Activated effector memory CD4-positive, alpha-beta T cell treated with anti-CD3 and anti-CD28 coated beads, Interleukin-2, amount 50 U/mL, for 16 hours (primary cell): ENCODE measurements around the gene RPL39L.
"Not testable (repeated sequence)": the region's sequence is repeated elsewhere in the genome, so short reads cannot be mapped to it uniquely, and the experiment has no call there.

ENCODE experiments used
- DNase-seq: peaks from one replicate; pipeline ENCODE4 v3.0.0-alpha.2; 2020

The RPL39L gene

DNA sequence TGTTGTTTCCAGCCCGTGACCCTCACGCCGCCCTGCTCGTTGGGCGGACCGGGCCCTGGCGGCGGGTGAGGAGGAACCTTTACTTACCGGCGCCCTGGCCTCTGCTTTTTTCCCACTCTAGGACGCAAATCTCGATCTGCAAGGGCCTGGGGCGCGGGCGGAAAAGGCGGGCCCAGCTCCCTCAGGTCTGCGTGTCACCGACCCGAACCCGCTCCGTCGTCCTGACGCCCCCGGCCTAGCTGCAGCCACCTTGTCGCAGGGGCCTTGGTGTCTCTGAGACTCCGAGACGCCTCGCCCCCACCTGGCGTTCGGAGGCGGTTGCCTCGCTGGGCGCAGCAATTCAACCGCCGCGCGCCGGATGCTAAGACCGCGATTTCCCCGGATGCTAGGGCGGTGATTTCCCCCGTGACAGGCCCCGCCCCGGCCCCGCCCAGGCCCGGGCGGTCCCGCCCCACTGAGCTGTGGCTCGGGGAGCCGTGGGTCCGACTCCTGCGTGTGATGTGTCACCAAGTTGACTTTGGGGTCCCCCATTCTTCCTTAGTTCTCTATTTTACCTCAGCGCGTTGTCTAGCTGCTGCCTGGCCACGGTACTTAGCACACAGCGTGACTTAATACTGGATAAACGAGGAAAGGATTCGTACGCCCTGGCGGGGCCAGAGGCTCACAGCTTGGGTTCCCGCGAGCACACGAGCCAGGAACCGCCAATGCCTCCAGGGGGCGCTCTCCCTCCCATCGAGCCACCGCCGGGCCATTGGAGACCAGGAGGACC lies at the start of gene RPL39L:
RPL39L (minus strand) TSS at position 371 of the 769 bp plus-strand sequence. CDS start 18,196 bp downstream, outside the sequence.
- peak; percentile 97 for DNase-seq

DNA sequence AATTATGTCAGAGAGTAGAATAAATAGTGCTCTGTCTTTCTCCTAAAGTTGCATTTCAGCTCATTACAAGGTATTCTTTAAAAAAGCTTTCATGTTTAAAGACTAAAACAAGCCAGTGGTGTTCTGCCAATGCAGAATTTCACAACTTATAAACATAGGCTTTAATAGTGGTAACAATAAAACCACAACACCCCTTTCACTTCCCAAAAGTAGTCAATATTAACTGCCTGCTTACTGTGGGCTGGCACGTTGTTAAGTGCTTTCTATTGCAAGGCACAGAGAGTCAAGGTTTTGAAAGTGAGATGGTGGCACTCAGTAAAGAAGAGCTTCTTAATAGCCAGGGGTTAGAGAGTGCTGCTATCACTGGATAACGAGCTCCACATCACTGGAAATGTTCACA lies 49.6 kb upstream of the RPL39L start:
- no peak for DNase-seq

DNA sequence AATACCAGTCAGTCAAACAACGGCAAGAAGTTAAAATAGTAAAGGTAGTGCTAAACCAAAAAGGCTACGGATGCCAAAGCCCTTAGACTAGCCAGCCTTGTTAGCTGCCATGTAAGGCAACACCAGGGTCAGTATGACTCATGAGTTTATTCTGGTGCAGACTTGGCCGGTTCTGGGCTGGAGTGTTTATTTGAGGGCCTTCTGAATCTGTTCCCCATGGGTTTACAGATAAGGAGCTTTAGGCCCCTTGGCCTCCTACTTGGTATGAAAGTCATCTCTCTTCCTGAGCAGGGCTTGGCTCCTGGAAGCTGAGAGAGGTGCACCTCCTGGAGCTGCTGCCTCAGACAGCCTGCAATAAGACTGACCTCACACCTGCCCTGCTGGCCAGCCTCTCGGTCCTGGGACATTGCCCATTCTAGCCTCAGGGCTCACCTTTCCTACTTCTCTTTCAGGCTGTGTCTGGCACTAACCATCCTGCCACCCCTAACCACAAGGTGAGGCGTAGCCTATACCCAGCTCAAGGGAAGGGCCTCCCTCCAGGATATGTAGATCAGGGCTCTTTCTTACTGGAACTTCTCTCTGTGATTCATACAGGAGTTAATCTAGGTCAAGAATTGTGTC lies 47.6 kb upstream of the RPL39L start:
- DNase-seq: no peak

- no peak for DNase-seq
Observed at GRCh38 chr3:187186375-187186774, 47.1 kb upstream of the RPL39L start.

DNA sequence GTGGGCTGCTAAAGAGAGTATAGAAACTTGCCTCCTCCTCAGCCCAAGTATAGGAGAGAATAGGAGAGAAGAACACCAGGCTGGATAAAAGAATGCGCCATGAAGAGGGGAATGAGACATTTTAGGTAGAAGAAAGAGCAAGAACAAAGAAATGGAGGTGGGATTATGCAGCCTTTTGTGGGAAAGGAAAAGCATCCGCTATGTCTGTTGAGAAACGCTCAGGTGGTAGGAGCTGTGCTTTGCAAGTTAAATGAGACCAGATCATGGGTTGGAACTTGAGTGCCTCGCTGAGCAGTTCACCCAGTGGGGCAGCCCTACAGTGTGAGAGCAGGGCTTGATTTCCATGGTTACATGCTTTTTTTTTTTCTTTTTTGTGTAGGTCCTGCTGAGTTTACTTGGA lies 46.5 kb upstream of the RPL39L start:
- DNase-seq: no peak

GRCh38 chr3:187183903-187184302 lies 44.6 kb upstream of the RPL39L start:
- no peak for DNase-seq

GRCh38 chr3:187183210-187183862 lies 44.0 kb upstream of the RPL39L start:
- no peak for DNase-seq

GRCh38 chr3:187181454-187182170 lies 42.3 kb upstream of the RPL39L start:
- DNase-seq: no peak

DNA sequence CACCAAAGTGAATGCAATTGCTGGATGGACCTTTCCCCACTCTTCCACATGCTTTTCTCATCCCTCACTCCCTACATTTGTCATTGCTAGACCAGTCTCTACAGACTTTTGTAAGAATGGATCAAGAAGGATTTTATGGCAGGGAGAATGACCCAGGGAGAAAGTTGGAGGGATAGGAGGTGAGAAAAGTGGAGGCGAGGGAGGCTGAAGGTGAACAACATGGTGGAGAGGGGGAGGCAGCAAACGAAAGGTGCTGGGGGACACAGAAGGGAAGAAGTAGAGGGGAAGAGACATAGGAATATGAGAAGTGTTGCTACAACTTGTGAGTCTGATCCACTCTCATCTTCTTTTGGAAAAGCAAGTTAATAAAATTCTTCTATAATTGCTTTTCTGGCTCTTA lies 33.6 kb upstream of the RPL39L start:
- no peak for DNase-seq

DNA sequence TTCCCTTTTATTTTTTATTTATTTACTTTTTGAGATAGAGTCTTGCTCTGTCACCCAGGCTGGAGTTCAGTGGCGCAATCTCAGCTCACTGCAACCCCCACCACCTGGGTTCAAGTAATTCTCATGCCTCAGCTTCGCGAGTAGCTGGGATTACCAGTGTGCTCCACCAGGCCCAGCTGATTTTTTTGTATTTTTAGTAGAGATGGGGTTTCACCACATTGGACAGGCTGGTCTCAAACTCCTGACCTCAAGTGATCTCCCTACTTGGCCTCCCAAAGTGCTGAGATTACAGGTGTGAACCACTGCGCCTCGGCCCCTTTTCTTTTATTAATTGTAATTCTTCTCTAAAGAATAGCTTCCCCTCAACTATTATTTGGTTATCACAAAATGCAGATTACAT lies 31.6 kb upstream of the RPL39L start:
- DNase-seq: not testable (repeated sequence)

DNA sequence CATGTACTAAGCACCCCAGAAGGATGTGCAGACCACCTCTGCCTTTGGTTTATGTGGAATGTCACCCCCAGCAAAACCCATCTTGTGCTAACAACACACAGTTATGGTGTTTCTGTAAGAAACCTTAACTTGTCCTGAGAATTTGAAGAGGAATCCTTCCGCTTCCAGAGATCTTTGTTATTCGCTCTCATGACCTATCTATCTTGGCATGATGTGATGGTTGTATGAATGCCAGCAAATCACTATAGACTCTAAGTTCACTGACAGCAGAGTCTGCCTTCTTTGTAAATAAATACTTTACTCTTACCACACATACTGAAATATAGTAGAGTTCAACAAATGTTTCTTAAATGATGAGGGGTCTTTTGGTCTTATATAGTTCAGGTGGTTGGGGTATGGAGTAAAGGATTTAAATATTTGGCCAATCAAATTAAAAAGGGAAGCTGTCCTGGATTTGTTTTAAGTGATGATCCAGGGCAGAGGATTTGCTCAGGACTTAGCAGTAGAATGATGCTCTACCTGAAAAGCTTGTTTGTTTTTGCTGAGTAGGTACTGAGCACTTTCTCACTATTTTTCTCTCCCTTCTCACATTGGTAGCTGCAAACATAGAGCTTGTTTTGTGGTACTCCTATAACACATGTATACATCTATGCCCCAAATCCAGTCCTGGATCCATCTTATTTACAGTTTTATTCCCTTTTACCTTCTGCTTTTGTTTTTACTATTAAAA lies 30.1 kb upstream of the RPL39L start:
- DNase-seq: no peak

DNA sequence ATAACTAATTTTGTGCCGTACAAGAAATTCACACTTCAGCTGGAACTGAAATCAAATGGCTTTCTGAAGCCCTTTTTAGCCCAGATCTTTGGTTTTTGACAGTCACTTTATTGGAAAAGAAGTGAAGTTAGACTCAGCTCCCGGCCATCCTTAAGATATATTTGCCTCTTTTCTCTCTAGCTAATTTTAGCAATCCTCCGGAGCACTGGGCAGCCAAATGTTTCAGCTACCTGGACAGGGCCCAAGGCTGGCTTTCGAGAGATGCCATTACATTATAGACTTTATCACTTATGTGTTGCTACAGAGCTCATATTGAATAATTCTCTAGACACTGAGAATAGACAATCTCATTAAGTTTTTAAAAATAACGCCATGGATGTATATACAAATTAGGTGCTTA lies 28.5 kb upstream of the RPL39L start:
- DNase-seq: no peak

DNA sequence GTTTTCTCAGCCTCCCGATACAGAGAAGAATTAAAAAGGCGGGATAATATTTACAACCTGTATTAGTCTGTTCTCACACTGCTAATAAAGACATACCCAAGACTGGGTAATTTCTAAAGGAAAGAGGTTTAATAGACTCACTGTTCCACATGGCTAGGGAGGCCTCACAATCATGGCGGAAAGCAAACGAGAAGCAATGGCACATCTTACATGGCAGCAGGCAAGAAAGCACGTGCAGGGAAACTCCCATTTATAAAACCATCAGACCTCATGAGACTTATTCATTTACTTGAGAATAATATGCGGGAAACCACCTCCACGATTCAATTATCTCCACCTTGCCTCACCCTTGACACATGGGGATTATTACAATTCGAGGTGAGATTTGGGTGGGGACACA lies 27.5 kb upstream of the RPL39L start:
- DNase-seq: no peak

DNA sequence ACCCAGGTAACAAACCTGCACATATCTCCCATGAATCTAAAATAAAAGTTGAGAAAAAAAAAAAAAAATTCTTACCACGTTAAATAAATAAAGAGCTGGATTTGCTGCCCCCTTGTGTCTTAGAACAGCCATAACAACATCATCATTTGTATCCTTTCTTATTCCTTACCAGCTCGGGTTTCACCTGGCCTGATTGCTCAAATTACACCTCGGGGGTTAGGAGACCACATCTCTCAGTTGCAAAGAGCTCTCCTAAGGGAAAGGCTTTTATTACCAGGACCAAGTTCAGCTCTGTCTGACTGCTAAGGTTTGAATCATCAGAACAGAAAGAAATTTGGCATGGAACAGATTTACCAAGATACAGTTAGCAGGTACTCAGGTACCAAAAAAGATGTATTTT lies 25.8 kb upstream of the RPL39L start:
- no peak for DNase-seq

DNA sequence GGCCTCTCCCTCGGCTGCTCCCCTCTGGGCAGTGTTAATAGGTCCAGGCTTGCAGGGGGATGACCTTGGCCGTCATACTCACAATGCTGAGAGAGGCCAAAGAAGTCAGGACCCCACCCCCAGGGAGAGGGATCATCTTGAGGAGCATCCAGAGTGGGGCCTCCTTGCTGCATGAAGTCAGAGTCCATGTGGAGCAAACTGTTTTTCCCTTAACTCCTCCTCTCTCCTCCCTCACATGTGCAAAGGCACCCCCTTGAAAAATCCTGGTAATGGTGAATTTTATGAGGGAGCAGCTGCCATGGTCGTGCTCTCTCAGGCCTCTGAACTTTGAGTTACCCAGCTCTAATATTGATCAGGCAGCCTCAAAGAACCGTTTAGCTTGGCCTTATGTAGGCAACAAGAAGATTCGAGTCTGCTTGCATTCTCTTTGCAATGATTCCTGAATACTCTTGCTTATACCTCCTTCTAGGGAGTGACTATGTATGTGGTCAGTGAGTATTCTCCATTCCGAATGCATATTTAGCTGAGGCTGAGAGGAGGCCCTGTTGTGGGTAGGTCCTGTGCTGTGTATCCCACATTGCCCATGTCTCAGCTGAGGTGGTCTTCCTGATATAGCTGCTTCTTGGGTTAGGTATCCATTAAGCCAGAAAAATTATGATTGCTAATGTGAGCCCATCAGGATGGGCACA lies 23.1 kb upstream of the RPL39L start:
- no peak for DNase-seq

DNA sequence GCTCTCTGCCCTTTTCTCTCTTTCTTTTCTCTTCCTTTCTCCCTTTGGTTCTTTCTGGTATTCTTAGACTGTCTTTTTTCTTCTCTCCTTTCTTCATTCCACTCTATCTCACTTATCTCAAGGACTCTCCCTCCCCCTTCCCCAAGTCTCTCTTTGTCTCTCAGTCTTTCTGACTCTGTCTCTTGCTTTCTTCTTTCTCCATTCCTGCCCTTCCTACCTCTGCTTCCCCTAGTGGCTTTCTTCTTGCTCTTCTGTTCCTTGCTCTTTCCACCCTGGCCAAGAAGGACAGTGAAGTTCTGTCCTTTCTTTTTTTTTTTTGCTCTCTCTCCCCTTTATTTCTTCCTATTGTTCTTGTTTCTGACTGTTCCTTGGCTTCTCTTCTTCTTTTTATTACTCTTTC lies 22.3 kb upstream of the RPL39L start:
- no peak for DNase-seq

DNA sequence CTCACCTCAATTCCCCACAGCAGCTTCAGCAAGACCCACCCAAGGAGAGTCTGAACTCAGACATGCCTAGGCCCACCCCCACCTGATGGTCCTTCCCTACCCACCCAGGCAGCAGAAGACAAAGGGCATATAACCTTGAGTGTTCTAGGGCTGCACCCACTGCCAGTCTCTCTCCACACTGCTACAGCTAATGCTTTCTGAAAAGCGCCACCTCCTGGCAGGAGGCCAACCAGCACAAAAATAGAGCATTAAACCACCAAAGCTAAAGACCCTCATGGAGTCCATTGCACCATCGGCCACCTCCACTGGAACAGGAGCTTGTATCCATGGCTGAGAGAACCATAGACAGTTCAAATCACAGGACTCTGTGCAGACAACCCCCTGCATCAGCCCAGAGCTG lies 11.3 kb upstream of the RPL39L start:
- peak; percentile 89 for DNase-seq

- DNase-seq: no peak
Observed at GRCh38 chr3:187150186-187150585, 10.9 kb upstream of the RPL39L start.

- no peak for DNase-seq
Observed at GRCh38 chr3:187146389-187146788, 7.1 kb upstream of the RPL39L start.

DNA sequence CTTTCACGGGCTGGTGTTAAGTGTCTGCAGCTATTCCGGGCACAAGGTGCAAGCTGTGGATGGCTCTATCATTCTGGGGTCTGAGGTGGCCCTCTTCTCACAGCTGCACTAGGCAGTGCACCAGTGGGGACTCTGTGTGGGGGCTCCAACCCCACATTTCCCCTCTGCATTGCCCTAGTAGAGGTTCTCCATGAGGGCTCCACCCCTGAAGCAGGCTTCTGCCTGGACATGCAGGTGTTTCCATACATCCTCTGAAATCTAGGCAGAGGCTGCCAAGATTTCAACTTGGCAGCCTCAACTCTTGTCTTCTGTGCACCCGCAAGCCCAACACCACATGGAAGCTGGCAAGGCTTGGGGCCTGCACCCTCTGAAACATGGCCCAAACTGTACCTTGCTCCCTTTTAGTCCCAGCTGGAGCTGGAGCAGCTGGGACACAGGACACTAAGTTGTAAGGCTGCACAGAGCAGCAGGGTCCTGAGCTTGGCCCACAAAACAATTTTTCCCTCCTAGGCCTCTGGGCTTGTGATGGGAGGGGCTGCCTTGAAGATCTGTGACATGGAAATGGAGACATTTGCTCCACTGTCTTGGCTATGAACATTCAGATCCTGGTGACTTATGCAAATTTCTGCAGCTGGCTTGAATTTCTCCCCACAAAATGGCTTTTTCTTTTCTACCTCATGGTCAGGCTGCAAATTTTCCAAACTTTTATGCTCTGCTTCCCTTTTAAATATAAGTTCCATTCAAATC lies 6.0 kb upstream of the RPL39L start:
- no peak for DNase-seq

DNA sequence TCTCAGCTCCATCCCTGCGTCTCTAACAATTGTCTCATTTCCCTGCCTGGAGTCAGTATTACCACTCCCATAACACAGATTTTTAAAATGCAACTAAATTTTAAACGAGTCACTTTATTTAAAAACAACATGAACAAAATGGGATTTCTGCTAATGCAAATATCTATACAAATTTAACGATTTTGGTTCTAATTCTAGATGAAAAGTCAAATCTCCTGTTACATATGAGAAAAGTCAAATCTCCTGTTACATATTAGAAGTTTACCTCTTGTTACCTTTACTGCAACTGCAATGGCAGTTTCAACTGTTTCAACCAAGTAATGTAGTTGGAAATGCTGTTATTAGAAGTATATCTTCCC lies 578 bp upstream of the RPL39L start:
- no peak for DNase-seq

DNA sequence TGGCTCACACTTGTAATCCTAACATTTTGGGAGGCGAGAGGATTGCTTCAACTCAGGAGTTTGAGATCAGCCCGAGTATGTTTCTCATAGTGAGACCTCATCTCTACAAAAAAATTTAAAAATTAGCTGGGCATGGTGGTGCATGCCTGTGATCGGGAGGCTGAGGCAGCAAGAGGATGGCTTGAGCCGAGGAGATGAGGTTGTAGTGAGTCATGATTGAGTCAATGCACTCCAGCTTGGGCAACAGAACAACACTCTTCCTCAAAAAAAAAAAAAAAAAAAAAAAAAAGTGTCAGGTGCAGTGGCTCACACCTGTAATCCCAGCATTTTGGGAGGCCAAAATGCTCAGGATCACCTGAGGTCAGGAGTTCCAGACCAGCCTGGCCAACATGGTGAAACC lies 2.4 kb downstream of the RPL39L start:
- no peak for DNase-seq
